Measurements from ENCODE around the gene NPTX1. TPM values are rescaled to one million over a fixed set of nuclear protein-coding genes. Genes with fewer than 3 reads are reported as not detected.
A peak's percentile ranks its signal among the peaks of the same experiment; 100 is the strongest.

The NPTX1 gene
- total and polyA plus RNA-seq, 2 of the 13 experiments (the other 11 are each of a cell fraction or from before 2014, with no cell fraction given), result 0.01 TPM; not detected in 1

- TF ChIP-seq ZNF576 (CRISPR knock-in tag; IDR thresholded peaks at IDR 0.05) (peak; percentile 56; the same call in 1 of the 2 replicates), ZNF501 (CRISPR knock-in tag; IDR thresholded peaks at IDR 0.05) (peak; percentile 97), KLF16 (CRISPR knock-in tag; IDR thresholded peaks at IDR 0.05) (peak; percentile 87 to 91; a peak in 3 of 4 replicates), E2F1 (CRISPR knock-in tag; IDR thresholded peaks at IDR 0.05) (peak; percentile 96), KDM5B (CRISPR knock-in tag; IDR thresholded peaks at IDR 0.05; ENCODE audit: borderline replicate concordance) (peak; percentile 100), ZSCAN22 (CRISPR knock-in tag; IDR thresholded peaks at IDR 0.05) (peak; percentile 78; the same call in 1 of the 2 replicates), POGZ (CRISPR knock-in tag; IDR thresholded peaks at IDR 0.05) (peak; percentile 60; the same call in 1 of the 2 replicates), ZNF776 (CRISPR knock-in tag; IDR thresholded peaks at IDR 0.05) (peak; percentile 99), CHCHD3 (CRISPR knock-in tag; IDR thresholded peaks at IDR 0.05) (peak; percentile 81; the same call in 1 of the 2 replicates), NFE2L2 (IDR thresholded peaks at IDR 0.05; ENCODE audit: low read length) (no peak), NCOR1 (IDR thresholded peaks at IDR 0.05; ENCODE audit: borderline replicate concordance, low read length) (no peak; the same call in 1 of the 2 replicates), SNAI1 (CRISPR knock-in tag; IDR thresholded peaks at IDR 0.05; ENCODE audit: borderline replicate concordance) (0 out of 2 replicates have a peak, but pooled peaks have one; percentile 94), TCF7 (IDR thresholded peaks at IDR 0.05; ENCODE audit: low read depth) (no peak), ZNF546 (CRISPR knock-in tag; conservative IDR thresholded peaks at IDR 0.05) (peak; percentile 90; the same call in 1 of the 2 replicates), HDAC6 (IDR thresholded peaks at IDR 0.05; ENCODE audit: low read depth, low read length) (no peak), ZNF549 (CRISPR knock-in tag; IDR thresholded peaks at IDR 0.05) (no peak), KDM3A (CRISPR knock-in tag; IDR thresholded peaks at IDR 0.05; ENCODE audit: low read depth) (no peak), SOX5 (CRISPR knock-in tag; IDR thresholded peaks at IDR 0.05; ENCODE audit: borderline replicate concordance) (0 out of 2 replicates have a peak, but pooled peaks have one; percentile 9), ZNF3 (CRISPR knock-in tag; IDR thresholded peaks at IDR 0.05) (no peak; the same call in 1 of the 2 replicates), ZNF33A (CRISPR knock-in tag; IDR thresholded peaks at IDR 0.05; ENCODE audit: borderline replicate concordance) (no peak), EZH2 (conservative IDR thresholded peaks at IDR 0.05; ENCODE audit: low read depth, low read length) (no peak), YY1 (IDR thresholded peaks at IDR 0.05; ENCODE audit: insufficient read depth, insufficient replicate concordance, low read depth, low read length) (peak; percentile 79), ZNF441 (CRISPR knock-in tag; IDR thresholded peaks at IDR 0.05; ENCODE audit: borderline replicate concordance) (peak; percentile 100), ZNF766 (CRISPR knock-in tag; IDR thresholded peaks at IDR 0.05; ENCODE audit: borderline replicate concordance) (peak; percentile 91), ZNF564 (CRISPR knock-in tag; IDR thresholded peaks at IDR 0.05) (peak; percentile 39; the same call in 1 of the 2 replicates)
- TF ChIP-seq, protein P1, sequence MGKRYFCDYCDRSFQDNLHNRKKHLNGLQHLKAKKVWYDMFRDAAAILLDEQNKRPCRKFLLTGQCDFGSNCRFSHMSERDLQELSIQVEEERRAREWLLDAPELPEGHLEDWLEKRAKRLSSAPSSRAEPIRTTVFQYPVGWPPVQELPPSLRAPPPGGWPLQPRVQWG (CRISPR knock-in tag; IDR thresholded peaks at IDR 0.05; ENCODE audit: borderline replicate concordance, low read depth), result no peak
- TF ChIP-seq, protein P2, sequence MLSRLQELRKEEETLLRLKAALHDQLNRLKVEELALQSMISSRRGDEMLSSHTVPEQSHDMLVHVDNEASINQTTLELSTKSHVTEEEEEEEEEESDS (CRISPR knock-in tag; IDR thresholded peaks at IDR 0.05; ENCODE audit: borderline replicate concordance), result no peak; the same call in 1 of the 2 replicates
Observed at GRCh38 chr17:80454557-80455335, 21.7 kb downstream of the NPTX1 start (continued).
